Measurements from ENCODE around the gene SLC30A4. TPM values are rescaled to one million over a fixed set of nuclear protein-coding genes. Genes with fewer than 3 reads are reported as not detected.
A peak's percentile ranks its signal among the peaks of the same experiment; 100 is the strongest.

Gene SLC30A4
- total RNA-seq, 1 donor from 2014 or later = 15.4 TPM

GRCh38 chr15:45498701-45499100 is 23.9 kb downstream of the SLC30A4 start:
- no peak for DNase-seq (ENCODE audit: low spot score in 2 of 2, unreplicated experiment in 2 of 2)
- Mint-ChIP-seq H3K36me3 (peaks cover 10% of the 10 kb centered on the region), H3K27me3 (ENCODE audit: low read depth) (no peaks in the 10 kb centered on the region), H3K9me3 (no peaks in the 10 kb centered on the region), H3K4me3 (no peak overlapping the region), H3K4me1 (peaks cover 20% of the 10 kb centered on the region), H3K27ac (no peak overlapping the region)
- no peak for TF ChIP-seq CTCF (IDR thresholded peaks at IDR 0.05; ENCODE audit: unreplicated experiment)

- H3K4me1 Mint-ChIP-seq = peaks cover 20% of the 10 kb centered on the region
- H3K9me3 Mint-ChIP-seq = no peaks in the 10 kb centered on the region
- H3K27ac Mint-ChIP-seq = no peak overlapping the region
- no peak overlapping the region for H3K4me3 Mint-ChIP-seq
- peaks cover 10% of the 10 kb centered on the region for H3K36me3 Mint-ChIP-seq
- H3K27me3 Mint-ChIP-seq (ENCODE audit: low read depth) = no peaks in the 10 kb centered on the region
- DNase-seq (ENCODE audit: low spot score in 2 of 2, unreplicated experiment in 2 of 2) = no peak
- no peak for TF ChIP-seq CTCF (IDR thresholded peaks at IDR 0.05; ENCODE audit: unreplicated experiment)
Measured at GRCh38 chr15:45497261-45497660, 25.3 kb downstream of the SLC30A4 start.

GRCh38 chr15:45496658-45497057 is 25.9 kb downstream of the SLC30A4 start:
- H3K4me1 Mint-ChIP-seq = peaks cover 20% of the 10 kb centered on the region
- no peak for TF ChIP-seq CTCF (IDR thresholded peaks at IDR 0.05; ENCODE audit: unreplicated experiment)
- no peaks in the 10 kb centered on the region for H3K27me3 Mint-ChIP-seq (ENCODE audit: low read depth)
- no peak overlapping the region for H3K4me3 Mint-ChIP-seq
- no peak for DNase-seq (ENCODE audit: low spot score in 2 of 2, unreplicated experiment in 2 of 2)
- H3K9me3 Mint-ChIP-seq = no peaks in the 10 kb centered on the region
- no peak overlapping the region for H3K27ac Mint-ChIP-seq
- H3K36me3 Mint-ChIP-seq = peaks cover 8% of the 10 kb centered on the region

- no peak for DNase-seq (ENCODE audit: low spot score in 2 of 2, unreplicated experiment in 2 of 2)
- Mint-ChIP-seq H3K4me3 (no peak overlapping the region), H3K27me3 (ENCODE audit: low read depth) (no peaks in the 10 kb centered on the region), H3K4me1 (peaks cover 20% of the 10 kb centered on the region), H3K36me3 (peaks cover 11% of the 10 kb centered on the region), H3K9me3 (no peaks in the 10 kb centered on the region), H3K27ac (peak overlapping the region; percentile 75)
- no peak for TF ChIP-seq CTCF (IDR thresholded peaks at IDR 0.05; ENCODE audit: unreplicated experiment)
Measured at GRCh38 chr15:45495588-45495987, 27.0 kb downstream of the SLC30A4 start.

GRCh38 chr15:45489690-45490238 is 32.8 kb downstream of the SLC30A4 start:
- H3K9me3 Mint-ChIP-seq = no peaks in the 10 kb centered on the region
- H3K27ac Mint-ChIP-seq = no peak overlapping the region
- H3K36me3 Mint-ChIP-seq = peaks cover 16% of the 10 kb centered on the region
- DNase-seq (ENCODE audit: low spot score in 2 of 2, unreplicated experiment in 2 of 2) = no peak
- H3K4me3 Mint-ChIP-seq = no peak overlapping the region
- no peaks in the 10 kb centered on the region for H3K4me1 Mint-ChIP-seq
- no peaks in the 10 kb centered on the region for H3K27me3 Mint-ChIP-seq (ENCODE audit: low read depth)
- no peak for TF ChIP-seq CTCF (IDR thresholded peaks at IDR 0.05; ENCODE audit: unreplicated experiment)

GRCh38 chr15:45486317-45486716 is 36.2 kb downstream of the SLC30A4 start:
- Mint-ChIP-seq H3K4me3 (no peak overlapping the region), H3K27me3 (ENCODE audit: low read depth) (no peaks in the 10 kb centered on the region), H3K9me3 (no peaks in the 10 kb centered on the region), H3K36me3 (peaks cover 13% of the 10 kb centered on the region), H3K4me1 (no peaks in the 10 kb centered on the region), H3K27ac (no peak overlapping the region)
- no peak for TF ChIP-seq CTCF (IDR thresholded peaks at IDR 0.05; ENCODE audit: unreplicated experiment)
- no peak for DNase-seq (ENCODE audit: low spot score in 2 of 2, unreplicated experiment in 2 of 2)

All from mesothelial cell of epicardium (in vitro differentiated cells).